HEK293 (cell line): Measurements from ENCODE around the gene FAM193B.
A peak's percentile ranks its signal among the peaks of the same experiment; 100 is the strongest.

ENCODE experiments used
- CTCF ChIA-PET: fragments of 350-600 bp; formaldehyde crosslinking; extraction: SDS; loops from one replicate; lab custom pipeline; 2021; ENCODE audit warnings: antibody characterized with exemption; lab: Yijun Ruan, JAX
- POLR2A ChIA-PET: fragments of 300-600 bp; formaldehyde crosslinking; extraction: SDS; loops from one replicate; lab custom pipeline; 2020; ENCODE audit warnings: antibody characterized with exemption, inconsistent platforms; lab: Yijun Ruan, JAX
- H3K27ac ChIP-seq: fragments of 200-500 bp; sonication (Bioruptor generic); 2 replicates; pipeline ENCODE4 v1.5.1; 2014; ENCODE audit warnings: low read depth, low read length, control low read depth, inconsistent platforms; ENCODE audit errors: extremely low read depth
- H3K36me3 ChIP-seq, 2 experiments: fragments of 200-500 bp in 1 of 2; sonication (Bioruptor generic) in 1 of 2; 1 replicate in 1 of 2; 2 replicates in 1 of 2; pipeline ENCODE4 v1.5.1; 2014 to 2017; ENCODE audit warnings: inconsistent platforms in 2 of 2, low read length in 2 of 2; ENCODE audit not compliant: control insufficient read depth in 2 of 2, insufficient read depth in 1 of 2
- H3K4me1 ChIP-seq: fragments of 200-500 bp; sonication (Bioruptor generic); 2 replicates; pipeline ENCODE4 v1.5.1; 2014; ENCODE audit warnings: mild to moderate bottlenecking, low read length, inconsistent platforms; ENCODE audit not compliant: control insufficient read depth, insufficient read depth
- H3K4me3 ChIP-seq: 2 replicates; pipeline ENCODE4 v1.5.1; 2011; ENCODE audit warnings: low read depth, mild to moderate bottlenecking, control low read depth, low read length, moderate library complexity
- H3K9me3 ChIP-seq: fragments of 200-500 bp; sonication (Bioruptor generic); 2 replicates; pipeline ENCODE4 v1.5.1; 2014; ENCODE audit warnings: low read depth, low read length, inconsistent platforms; ENCODE audit not compliant: control insufficient read depth, insufficient read depth
- HOXA7 ChIP-seq: sonication (generic); formaldehyde crosslinking; IDR thresholded peaks from 2 replicates; pipeline ENCODE4 v1.8.1; 2022; ENCODE audit warnings: missing genetic modification reagents, borderline replicate concordance
- WT1 ChIP-seq: fragments of 450-650 bp; formaldehyde crosslinking; IDR thresholded peaks from 2 replicates; pipeline ENCODE4 v1.5.1; 2016; ENCODE audit warnings: missing biosample characterization, missing genetic modification characterization
- ZBTB8A ChIP-seq: fragments of 450-650 bp; formaldehyde crosslinking; IDR thresholded peaks from 2 replicates; pipeline ENCODE4 v1.5.1; 2016; ENCODE audit warnings: missing biosample characterization, missing genetic modification characterization
- ZNF211 ChIP-seq: fragments of 450-650 bp; formaldehyde crosslinking; IDR thresholded peaks from 2 replicates; pipeline ENCODE4 v1.5.1; 2016; ENCODE audit warnings: low read depth, missing biosample characterization, missing genetic modification characterization
- ZNF324 ChIP-seq: fragments of 450-650 bp; formaldehyde crosslinking; IDR thresholded peaks from 2 replicates; pipeline ENCODE4 v1.5.1; 2016; ENCODE audit warnings: missing biosample characterization, missing genetic modification characterization
- ZNF366 ChIP-seq: fragments of 450-650 bp; formaldehyde crosslinking; conservative IDR thresholded peaks from 2 replicates; pipeline ENCODE4 v1.5.1; 2016; ENCODE audit warnings: missing biosample characterization, missing genetic modification characterization
- ZNF48 ChIP-seq: fragments of 450-650 bp; formaldehyde crosslinking; IDR thresholded peaks from 2 replicates; pipeline ENCODE4 v1.5.1; 2016; ENCODE audit warnings: missing biosample characterization, missing genetic modification characterization
- ZNF521 ChIP-seq: fragments of 450-650 bp; formaldehyde crosslinking; IDR thresholded peaks from 2 replicates; pipeline ENCODE4 v1.5.1; 2017; ENCODE audit warnings: missing biosample characterization, mild to moderate bottlenecking, missing genetic modification characterization
- ZNF596 ChIP-seq: fragments of 450-650 bp; IDR thresholded peaks from 2 replicates; pipeline ENCODE4 v1.5.0; 2018; ENCODE audit warnings: missing biosample characterization, mild to moderate bottlenecking, missing genetic modification characterization, moderate library complexity
- ZNF600 ChIP-seq: fragments of 450-650 bp; formaldehyde crosslinking; IDR thresholded peaks from 2 replicates; pipeline ENCODE4 v1.5.1; 2016; ENCODE audit warnings: missing biosample characterization, missing genetic modification characterization
- ZNF626 ChIP-seq: fragments of 450-650 bp; sonication (Bioruptor Pico); formaldehyde crosslinking; IDR thresholded peaks from 2 replicates; pipeline ENCODE4 v1.5.1; 2018; ENCODE audit warnings: missing biosample characterization, missing genetic modification characterization, inconsistent platforms
- ZNF660 ChIP-seq: fragments of 450-650 bp; IDR thresholded peaks from 2 replicates; pipeline ENCODE4 v1.5.1; 2018; ENCODE audit warnings: missing biosample characterization, mild to moderate bottlenecking, missing genetic modification characterization
- ZNF747 ChIP-seq: fragments of 450-650 bp; formaldehyde crosslinking; IDR thresholded peaks from 2 replicates; pipeline ENCODE4 v1.5.1; 2016; ENCODE audit warnings: missing biosample characterization, missing genetic modification characterization
- ZNF785 ChIP-seq: fragments of 450-650 bp; formaldehyde crosslinking; IDR thresholded peaks from 2 replicates; pipeline ENCODE4 v1.5.1; 2016; ENCODE audit warnings: missing biosample characterization, missing genetic modification characterization
- ZNF791 ChIP-seq: fragments of 450-650 bp; formaldehyde crosslinking; IDR thresholded peaks from 2 replicates; pipeline ENCODE4 v1.5.1; 2016; ENCODE audit warnings: missing biosample characterization, missing genetic modification characterization
- TF ChIP-seq, protein P1 (sequence below): fragments of 450-650 bp; formaldehyde crosslinking; IDR thresholded peaks from 2 replicates; pipeline ENCODE4 v1.5.1; 2016; ENCODE audit warnings: missing biosample characterization, missing genetic modification characterization
- TF ChIP-seq, protein P2 (sequence below): fragments of 450-650 bp; formaldehyde crosslinking; IDR thresholded peaks from 2 replicates; pipeline ENCODE4 v1.5.1; 2016; ENCODE audit warnings: missing biosample characterization, missing genetic modification characterization
- TF ChIP-seq, protein P3 (sequence below): fragments of 450-650 bp; formaldehyde crosslinking; IDR thresholded peaks from 2 replicates; pipeline ENCODE4 v1.5.1; 2017; ENCODE audit warnings: missing biosample characterization, missing genetic modification characterization
- TF ChIP-seq, protein P4 (sequence below): fragments of 450-650 bp; formaldehyde crosslinking; optimal IDR thresholded peaks from 2 replicates; pipeline ENCODE3; 2016; ENCODE audit warnings: missing biosample characterization, mild to moderate bottlenecking, missing genetic modification characterization
- TF ChIP-seq, protein P5 (sequence below): fragments of 450-650 bp; formaldehyde crosslinking; IDR thresholded peaks from 2 replicates; pipeline ENCODE4 v1.5.1; 2017; ENCODE audit warnings: missing biosample characterization, missing genetic modification characterization

FAM193B gene

DNA sequence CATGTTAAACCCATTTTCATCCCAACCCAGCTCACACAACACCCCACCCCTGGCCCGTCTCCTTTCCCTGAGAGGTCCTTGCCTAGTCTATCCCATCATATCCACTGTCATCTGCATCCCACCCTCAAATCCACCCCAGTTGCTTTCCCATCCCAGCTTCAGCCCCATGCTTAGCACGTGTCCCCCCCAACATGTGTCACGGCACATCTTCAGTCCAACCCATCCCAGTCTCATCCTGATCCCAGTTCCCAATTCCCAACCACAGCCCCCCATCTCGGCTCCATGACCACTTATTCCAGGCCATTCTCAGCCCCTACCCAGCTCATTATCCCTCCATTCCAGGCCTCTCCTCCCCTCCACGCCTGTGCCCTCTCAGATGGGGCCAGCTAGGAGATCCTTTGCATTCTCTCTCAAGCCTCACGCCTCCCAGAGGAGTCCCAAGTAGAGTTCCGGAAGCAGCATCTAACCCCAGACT is 80.3 kb downstream of the FAM193B start (continued):
- TF ChIP-seq, protein P1, sequence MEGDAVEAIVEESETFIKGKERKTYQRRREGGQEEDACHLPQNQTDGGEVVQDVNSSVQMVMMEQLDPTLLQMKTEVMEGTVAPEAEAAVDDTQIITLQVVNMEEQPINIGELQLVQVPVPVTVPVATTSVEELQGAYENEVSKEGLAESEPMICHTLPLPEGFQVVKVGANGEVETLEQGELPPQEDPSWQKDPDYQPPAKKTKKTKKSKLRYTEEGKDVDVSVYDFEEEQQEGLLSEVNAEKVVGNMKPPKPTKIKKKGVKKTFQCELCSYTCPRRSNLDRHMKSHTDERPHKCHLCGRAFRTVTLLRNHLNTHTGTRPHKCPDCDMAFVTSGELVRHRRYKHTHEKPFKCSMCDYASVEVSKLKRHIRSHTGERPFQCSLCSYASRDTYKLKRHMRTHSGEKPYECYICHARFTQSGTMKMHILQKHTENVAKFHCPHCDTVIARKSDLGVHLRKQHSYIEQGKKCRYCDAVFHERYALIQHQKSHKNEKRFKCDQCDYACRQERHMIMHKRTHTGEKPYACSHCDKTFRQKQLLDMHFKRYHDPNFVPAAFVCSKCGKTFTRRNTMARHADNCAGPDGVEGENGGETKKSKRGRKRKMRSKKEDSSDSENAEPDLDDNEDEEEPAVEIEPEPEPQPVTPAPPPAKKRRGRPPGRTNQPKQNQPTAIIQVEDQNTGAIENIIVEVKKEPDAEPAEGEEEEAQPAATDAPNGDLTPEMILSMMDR (tag by site-specific recombination), result no peak
- TF ChIP-seq, protein P2, sequence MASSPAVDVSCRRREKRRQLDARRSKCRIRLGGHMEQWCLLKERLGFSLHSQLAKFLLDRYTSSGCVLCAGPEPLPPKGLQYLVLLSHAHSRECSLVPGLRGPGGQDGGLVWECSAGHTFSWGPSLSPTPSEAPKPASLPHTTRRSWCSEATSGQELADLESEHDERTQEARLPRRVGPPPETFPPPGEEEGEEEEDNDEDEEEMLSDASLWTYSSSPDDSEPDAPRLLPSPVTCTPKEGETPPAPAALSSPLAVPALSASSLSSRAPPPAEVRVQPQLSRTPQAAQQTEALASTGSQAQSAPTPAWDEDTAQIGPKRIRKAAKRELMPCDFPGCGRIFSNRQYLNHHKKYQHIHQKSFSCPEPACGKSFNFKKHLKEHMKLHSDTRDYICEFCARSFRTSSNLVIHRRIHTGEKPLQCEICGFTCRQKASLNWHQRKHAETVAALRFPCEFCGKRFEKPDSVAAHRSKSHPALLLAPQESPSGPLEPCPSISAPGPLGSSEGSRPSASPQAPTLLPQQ, result 0 out of 2 replicates have a peak, but pooled peaks have one; percentile 24
- TF ChIP-seq, protein P3, sequence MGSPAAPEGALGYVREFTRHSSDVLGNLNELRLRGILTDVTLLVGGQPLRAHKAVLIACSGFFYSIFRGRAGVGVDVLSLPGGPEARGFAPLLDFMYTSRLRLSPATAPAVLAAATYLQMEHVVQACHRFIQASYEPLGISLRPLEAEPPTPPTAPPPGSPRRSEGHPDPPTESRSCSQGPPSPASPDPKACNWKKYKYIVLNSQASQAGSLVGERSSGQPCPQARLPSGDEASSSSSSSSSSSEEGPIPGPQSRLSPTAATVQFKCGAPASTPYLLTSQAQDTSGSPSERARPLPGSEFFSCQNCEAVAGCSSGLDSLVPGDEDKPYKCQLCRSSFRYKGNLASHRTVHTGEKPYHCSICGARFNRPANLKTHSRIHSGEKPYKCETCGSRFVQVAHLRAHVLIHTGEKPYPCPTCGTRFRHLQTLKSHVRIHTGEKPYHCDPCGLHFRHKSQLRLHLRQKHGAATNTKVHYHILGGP (tag by site-specific recombination), result no peak
- TF ChIP-seq HOXA7 (CRISPR knock-in tag) (no peak), ZNF596 (tag by site-specific recombination) (no peak), ZNF366 (tag by site-specific recombination) (peak; percentile 74), ZNF785 (tag by site-specific recombination) (no peak), ZNF791 (tag by site-specific recombination) (no peak), ZNF521 (tag by site-specific recombination) (no peak), ZBTB8A (tag by site-specific recombination) (peak; percentile 32; the same call in 1 of the 2 replicates), ZNF600 (tag by site-specific recombination) (peak; percentile 90), ZNF211 (no peak), ZNF324 (tag by site-specific recombination) (no peak), ZNF747 (tag by site-specific recombination) (no peak), ZNF48 (no peak), ZNF626 (no peak), ZNF660 (tag by site-specific recombination) (no peak)
- TF ChIP-seq, all 188 proteins: peak for 16

DNA sequence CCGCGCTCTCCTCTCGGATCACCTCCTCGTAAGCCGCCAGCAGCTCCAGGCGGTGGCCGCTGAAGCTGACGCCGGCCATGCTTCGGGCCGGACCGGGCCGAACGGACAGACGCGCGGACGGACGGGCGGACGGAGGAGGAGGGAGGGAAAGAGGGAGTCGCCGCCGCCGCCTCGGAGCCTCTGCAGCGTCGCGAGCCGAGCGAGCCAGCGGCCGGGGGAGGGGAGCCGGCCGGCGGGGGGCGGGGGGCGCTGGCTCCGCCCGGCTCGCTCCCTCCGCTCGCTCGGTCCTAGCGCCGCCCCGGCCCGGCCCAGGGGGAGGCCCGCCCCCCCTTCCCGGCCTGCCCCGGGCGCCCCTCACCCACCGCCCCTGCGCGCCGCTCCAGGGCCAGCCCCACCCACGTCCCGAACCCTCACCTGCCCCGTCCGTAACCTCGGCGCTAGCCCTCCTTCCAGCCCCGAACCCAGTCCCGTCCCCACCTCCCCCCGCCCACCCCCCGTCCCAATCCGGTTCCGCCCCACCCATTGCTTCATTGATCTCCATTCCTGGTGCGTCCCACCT is 80.8 kb downstream of the FAM193B start, which contains the start of gene DBN1:
Gene DBN1, minus strand, starts transcription at position 192 of the 559 bp plus-strand sequence. Its CDS starts 113 bp downstream, at position 79.
- CTCF ChIA-PET, result interaction anchor here (0.6 to 3.1 kb wide), 4 partner anchors 18 to 101 kb away, joined by 3 to 12 read pairs (median 5); no protein-coding TSS in a partner anchor

More for the DNA sequence above, 80.8 kb downstream of the FAM193B start, which contains the start of gene DBN1:
- H3K4me3 ChIP-seq, result peak within 1 kb of the TSS; percentile 85
- no peaks in the 10 kb centered on the region for H3K9me3 ChIP-seq
- POLR2A ChIA-PET, result interaction anchor here (0.7 to 7.3 kb wide), 9 partner anchors 10 to 95 kb away, joined by 3 to 102 read pairs (median 5); partner anchors contain the start of genes DDX41, GRK6 and PDLIM7
- peak within 1 kb of the TSS; percentile 82; the same call in 1 of the 2 replicates for H3K27ac ChIP-seq
- TF ChIP-seq, protein P4, sequence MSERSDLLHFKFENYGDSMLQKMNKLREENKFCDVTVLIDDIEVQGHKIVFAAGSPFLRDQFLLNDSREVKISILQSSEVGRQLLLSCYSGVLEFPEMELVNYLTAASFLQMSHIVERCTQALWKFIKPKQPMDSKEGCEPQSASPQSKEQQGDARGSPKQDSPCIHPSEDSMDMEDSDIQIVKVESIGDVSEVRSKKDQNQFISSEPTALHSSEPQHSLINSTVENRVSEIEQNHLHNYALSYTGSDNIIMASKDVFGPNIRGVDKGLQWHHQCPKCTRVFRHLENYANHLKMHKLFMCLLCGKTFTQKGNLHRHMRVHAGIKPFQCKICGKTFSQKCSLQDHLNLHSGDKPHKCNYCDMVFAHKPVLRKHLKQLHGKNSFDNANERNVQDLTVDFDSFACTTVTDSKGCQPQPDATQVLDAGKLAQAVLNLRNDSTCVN (tag by site-specific recombination), result peak; percentile 33
- TF ChIP-seq, protein P5, sequence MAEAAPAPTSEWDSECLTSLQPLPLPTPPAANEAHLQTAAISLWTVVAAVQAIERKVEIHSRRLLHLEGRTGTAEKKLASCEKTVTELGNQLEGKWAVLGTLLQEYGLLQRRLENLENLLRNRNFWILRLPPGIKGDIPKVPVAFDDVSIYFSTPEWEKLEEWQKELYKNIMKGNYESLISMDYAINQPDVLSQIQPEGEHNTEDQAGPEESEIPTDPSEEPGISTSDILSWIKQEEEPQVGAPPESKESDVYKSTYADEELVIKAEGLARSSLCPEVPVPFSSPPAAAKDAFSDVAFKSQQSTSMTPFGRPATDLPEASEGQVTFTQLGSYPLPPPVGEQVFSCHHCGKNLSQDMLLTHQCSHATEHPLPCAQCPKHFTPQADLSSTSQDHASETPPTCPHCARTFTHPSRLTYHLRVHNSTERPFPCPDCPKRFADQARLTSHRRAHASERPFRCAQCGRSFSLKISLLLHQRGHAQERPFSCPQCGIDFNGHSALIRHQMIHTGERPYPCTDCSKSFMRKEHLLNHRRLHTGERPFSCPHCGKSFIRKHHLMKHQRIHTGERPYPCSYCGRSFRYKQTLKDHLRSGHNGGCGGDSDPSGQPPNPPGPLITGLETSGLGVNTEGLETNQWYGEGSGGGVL, result peak; percentile 43
- TF ChIP-seq ZNF366 (tag by site-specific recombination), result no peak
- TF ChIP-seq WT1 (tag by site-specific recombination), result 0 out of 2 replicates have a peak, but pooled peaks have one; percentile 14
- H3K36me3 ChIP-seq, result peaks cover 0 to 28% of the 10 kb centered on the region in 2 experiments; a peak in 1 of 3 replicates
- peaks cover 4% of the 10 kb centered on the region for H3K4me1 ChIP-seq
